COLO829 (cell line): ENCODE results near the gene BEST4.
A peak's percentile ranks its signal among the peaks of the same experiment; 100 is the strongest.
"Not testable (repeated sequence)": the region's sequence is repeated elsewhere in the genome, so short reads cannot be mapped to it uniquely, and the experiment has no call there.

ENCODE experiments used
- DNase-seq: peaks from one replicate; pipeline ENCODE4 v3.0.0; 2012; ENCODE audit warnings: low spot score

The BEST4 gene

DNA sequence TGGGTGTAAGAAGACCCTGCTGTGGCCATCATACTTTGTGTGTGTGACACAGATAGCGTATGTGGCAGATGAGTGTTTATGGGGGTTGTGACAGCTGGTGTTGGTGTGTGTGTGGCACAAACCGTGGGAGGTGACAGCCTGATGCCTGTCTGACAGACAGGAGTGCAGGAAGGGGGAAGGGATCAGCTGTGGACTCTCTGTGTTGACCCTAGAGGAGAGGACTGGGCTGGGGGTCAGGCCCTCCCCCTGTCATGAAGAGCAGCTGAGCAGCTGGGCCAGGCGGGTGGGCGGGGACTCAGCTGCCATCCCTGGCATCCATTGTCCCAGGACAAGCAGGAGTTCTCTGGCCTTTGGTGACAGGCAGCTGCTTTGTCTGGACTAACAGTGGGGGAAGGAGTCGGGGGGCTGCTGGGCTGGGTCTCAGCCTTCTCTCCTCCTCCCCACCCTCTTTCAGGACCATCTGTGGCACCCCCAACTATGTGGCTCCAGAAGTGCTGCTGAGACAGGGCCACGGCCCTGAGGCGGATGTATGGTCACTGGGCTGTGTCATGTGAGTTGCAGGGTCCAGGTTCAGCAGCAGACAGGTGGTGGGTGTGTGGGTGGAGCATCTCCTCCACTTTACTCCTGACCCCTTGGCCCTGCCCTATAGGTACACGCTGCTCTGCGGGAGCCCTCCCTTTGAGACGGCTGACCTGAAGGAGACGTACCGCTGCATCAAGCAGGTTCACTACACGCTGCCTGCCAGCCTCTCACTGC is 14.5 kb upstream of the BEST4 start:
- DNase-seq: no peak

GRCh38 chr1:44801491-44802305 is 13.7 kb upstream of the BEST4 start:
- DNase-seq: no peak

DNA sequence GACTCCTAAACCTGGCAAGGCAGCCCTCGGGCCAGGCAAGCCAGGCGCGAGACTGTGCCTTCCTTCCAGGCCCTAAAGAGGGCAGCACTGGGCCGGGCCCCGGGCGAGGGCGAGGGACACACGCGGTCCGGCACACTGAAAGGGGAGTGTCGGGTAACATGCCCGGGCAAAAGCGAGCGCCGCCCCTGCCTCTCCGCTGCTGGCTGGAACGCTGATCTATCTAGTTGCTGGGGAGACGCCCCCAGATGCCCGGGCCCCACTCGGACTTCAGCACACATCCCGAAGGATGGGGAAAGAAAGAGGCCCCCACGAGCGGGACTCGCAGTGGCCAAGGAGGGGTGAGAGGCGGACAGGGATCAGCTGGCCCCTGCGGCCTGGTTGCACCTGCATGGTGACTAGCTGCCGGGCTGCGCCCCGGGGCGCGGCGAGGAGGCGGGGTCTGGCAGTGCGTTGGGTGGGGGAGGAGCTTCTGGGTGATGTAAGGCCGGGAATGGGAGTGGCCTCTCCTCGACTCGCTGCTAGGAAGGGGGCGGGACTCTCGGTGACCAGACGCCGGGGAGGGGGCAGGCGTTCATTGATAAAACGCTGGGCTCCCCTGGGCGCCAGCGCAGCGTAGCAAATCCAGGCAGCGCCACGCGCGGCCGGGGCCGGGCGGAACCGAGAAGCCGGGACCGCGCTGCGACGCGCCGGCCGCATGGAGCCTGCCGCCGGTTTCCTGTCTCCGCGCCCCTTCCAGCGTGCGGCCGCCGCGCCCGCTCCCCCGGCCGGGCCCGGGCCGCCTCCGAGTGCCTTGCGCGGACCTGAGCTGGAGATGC is 12.0 kb upstream of the BEST4 start, which contains the start of gene PLK3:
TSS of gene PLK3 (plus strand) at position 608 of the 815 bp plus-strand sequence. CDS start at position 695, 87 bp downstream.
- DNase-seq: peak; percentile 90

- DNase-seq: no peak
Measured at GRCh38 chr1:44798481-44799365, 10.8 kb upstream of the BEST4 start.

GRCh38 chr1:44797886-44798285 is 9.9 kb upstream of the BEST4 start:
- DNase-seq: not testable (repeated sequence)

- no peak for DNase-seq
Measured at GRCh38 chr1:44792736-44793502, 4.9 kb upstream of the BEST4 start.

DNA sequence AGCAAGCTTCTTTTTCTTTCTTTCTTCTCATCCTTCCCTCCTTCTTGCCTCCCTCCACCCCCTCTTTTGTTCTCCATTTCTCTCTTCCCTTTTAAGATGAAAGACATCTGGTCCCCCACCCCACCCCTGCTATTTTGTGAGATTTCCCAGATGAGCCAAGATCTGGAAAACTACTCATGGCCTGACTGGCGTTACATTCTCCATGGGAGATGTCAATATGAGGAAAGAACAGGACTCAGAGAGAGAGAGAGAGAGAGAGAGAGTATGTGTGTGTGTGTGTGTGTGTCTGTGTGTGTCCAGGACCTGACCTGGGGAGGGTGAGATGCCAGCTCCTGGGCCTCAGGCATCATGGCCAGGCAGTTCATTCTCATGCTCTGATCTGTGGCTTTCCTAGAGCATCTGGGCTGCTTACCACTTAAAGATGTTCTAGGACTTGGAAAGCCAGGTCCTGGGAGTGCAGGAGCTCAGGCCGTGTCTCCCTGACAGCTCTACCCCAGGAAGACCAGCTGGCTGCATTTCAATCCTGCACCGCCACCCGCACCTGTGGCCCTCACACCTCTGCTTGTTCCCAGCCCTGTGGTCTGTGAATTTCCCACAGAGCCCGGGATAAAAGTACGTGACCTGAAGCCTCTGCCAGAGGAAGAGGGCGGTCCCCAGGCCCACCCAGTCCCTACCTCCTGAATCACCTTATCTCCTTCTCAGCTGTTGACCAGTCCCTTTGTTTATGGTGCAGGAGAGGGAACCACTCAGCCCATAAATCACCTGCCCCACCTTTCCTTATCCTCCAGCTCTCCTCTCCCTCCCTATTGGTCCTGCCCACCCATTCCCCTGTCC is 3.2 kb upstream of the BEST4 start:
- no peak for DNase-seq

DNA sequence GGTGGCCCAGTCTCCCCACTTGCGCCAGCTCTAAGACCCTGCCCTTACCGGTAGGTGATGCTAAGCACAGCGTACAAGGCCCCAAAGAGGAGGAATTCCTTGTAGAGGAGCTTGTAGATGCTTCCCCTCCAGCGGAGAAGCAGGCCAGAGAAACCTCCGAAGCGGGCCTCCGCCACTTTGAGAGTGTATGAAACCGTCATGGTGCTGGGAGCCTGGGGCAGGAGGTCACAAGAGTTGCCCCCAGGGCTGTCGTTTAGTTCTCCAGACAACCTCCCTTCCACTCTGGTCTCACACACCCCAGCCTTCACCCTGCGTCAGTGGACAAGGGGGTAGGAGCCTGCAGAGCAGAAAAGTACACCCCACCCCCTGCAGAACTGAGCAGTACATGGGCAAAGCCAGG is 464 bp downstream of the BEST4 start:
- DNase-seq: no peak

GRCh38 chr1:44786841-44787426 is 1.0 kb downstream of the BEST4 start:
- DNase-seq: no peak

DNA sequence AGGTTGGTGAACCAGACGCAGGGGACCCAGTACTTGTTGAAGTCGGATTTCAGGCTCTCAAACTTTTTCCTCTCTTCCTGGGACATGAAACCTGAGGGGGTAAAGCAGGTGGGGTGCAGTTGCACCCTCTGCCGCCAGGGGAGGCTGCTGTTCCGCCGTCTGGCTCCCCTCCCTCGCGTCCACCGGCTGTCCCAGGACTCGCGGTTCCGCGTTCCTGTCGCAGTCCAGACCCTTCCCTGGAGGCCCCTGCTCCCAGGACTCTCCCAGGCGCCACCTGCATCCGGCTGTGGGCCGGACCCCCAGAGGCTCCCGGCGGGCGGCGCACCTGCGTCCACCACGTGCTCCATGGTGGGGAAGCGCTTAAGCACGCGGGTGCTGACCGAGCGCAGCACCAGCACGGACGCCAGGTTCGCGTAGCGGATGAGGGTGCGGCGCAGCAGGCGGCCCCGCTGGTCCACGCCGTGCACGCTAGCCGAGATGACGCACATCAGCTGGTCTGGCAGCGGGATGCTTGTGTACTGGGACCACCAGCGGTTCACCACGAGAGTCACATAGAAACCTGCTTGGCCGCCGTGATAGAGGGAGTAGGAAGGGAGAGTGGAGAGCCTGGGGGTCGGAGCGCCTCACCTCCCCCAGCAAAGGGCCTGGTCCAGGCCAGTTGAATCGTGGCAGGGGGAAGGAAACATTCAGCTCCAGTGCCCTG is 1.7 kb downstream of the BEST4 start:
- no peak for DNase-seq

DNA sequence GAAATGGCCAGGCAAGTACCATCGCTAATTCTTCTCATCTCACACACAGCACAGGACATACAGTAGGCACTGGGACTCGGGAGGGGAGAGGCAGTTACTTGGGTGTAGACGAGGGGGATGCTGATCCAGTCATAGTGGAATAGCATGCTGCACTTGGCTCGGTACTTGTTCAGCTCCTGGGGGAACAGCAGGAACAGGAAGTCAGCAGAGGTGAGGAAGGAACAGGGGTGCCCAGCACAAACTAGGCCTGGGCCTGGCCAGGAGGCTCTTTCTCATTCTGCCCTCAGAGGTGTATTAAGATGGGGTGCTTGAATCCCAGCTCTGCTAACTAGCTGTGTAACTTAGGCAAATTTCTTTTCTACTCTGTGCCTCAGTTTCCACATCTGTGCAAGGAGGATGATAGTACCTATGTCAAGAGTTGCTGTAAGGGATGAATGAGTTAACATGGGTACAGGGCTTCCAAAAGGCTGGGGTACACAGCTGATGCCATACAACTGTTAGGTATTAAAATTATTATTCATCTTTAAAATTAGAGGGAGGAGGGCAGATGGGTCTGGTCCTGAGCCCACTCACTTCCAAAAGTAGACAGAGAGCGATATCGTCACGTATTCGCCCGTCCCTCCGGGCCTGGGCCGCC is 2.4 kb downstream of the BEST4 start:
- DNase-seq: no peak

DNA sequence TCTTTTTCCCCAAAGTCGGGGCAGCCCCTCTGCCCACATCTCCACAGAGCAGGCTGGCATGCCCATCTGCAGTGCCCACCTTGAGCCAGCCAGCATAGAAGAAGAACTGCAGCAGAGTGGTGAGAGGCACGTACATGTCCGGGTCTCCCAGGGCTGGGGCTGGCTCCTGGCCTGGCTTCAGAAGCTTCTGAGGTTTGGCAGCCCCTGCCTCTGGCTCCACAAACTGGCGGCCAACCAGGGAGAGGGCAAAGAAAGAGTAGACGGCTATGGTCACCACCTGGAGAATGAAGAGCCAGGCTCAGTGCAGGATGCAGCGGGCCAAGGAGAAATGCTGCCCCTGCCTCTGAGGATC is 3.0 kb downstream of the BEST4 start:
- DNase-seq: no peak

GRCh38 chr1:44784094-44785028 is 3.6 kb downstream of the BEST4 start:
- no peak for DNase-seq

GRCh38 chr1:44783697-44784093 is 4.3 kb downstream of the BEST4 start:
- DNase-seq: no peak

DNA sequence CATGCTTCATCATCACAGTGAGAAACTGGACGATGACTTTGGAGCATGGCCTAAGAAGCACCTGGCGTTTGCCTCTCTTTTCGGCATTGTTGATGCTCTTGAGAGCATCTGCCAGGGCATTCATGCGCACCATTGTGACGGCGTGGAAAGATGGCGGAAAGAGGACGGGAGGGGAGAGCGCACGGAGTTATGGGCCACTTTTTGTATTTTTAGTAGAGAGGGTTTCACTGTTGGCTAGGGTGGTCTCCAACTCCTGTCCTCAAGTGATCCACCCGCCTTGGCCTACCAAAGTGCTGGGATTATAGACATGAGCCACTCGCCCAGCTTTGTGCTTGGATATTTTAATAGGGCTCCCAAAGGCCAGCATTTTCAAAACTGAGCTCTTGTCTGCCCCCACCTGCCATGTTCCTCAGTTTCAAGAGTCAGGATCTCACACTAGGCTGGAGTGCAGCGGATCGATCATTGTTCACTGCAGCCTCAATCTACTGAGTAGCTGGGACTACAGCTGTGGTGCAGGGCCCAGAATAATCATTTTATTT is 7.3 kb downstream of the BEST4 start:
- DNase-seq: no peak

DNA sequence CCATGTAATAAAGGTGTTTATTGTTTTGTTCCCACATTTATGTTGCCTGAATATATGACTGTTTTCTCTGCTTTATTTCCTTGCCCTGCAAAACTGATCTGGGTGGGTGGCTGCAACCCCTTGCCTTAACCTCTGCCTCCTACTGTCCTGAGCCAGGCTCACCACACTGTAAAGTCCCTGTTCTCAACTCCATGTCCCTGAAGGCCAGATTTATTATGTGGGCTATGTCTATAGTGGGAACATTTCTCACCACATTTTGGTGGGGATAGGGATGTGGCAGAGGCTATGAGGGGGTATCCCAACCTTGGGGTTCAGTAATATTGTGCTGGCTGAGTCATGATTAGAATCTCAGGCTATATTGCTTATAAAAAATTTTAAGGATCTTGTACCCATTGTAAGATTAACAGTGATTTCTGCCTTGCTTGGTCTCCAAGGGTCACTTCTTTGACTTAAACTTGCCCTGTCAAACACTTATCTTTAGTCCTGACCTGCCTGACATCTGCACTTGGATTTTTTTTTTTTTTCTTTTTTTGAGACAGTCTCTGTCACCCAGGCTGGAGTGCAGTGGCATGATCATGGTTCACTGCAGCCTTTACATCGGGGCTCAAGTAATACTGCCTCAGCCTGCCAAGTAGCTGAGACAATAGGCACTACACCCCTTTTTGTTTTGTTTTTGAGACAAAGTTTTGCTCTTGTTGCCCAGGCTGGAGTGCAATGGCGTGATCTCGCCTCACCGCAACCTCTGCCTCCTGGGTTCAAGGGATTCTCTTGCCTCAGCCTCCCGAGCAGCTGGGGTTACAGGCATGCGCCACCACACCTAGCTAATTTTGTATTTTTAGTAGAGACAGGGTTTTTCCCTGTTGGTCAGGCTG is 9.0 kb downstream of the BEST4 start:
- no peak for DNase-seq
